NCI-H2107 treated with DMSO at 0.1 percent for 48 hours (cell line): ENCODE measurements around the gene STXBP4.

ENCODE experiments used
- DNase-seq: peaks from one replicate; lab custom pipeline; 2025; ENCODE audit not compliant: unreplicated experiment; lab: John Stamatoyannopoulos, UW

Gene STXBP4

GRCh38 chr17:55212880-55213279, 244.3 kb downstream of the STXBP4 start:
- DNase-seq, result no peak

GRCh38 chr17:55215711-55216110, 247.1 kb downstream of the STXBP4 start:
- no peak for DNase-seq

- DNase-seq, result no peak
Observed at GRCh38 chr17:55216888-55217287, 248.3 kb downstream of the STXBP4 start.

GRCh38 chr17:55219459-55219858, 250.9 kb downstream of the STXBP4 start:
- DNase-seq, result no peak

- no peak for DNase-seq
Observed at GRCh38 chr17:55219934-55220333, 251.4 kb downstream of the STXBP4 start.
